Keratinocyte (primary cell): ENCODE results near the gene HDAC10.

Experiments
- EZH2 ChIP-seq: IDR thresholded peaks from one replicate; pipeline ENCODE4 v1.6.1; 2012; ENCODE audit warnings: inconsistent platforms, mild to moderate bottlenecking, low read length, moderate library complexity
- TF ChIP-seq, protein P1 (sequence below), 3 experiments: IDR thresholded peaks in 1 of 3; conservative IDR thresholded peaks in 1 of 3; optimal IDR thresholded peaks in 1 of 3; 2 replicates in 2 of 3; 3 replicates in 1 of 3; pipeline versions ENCODE3 to v1.5.1; 2011; ENCODE audit warnings: low read length in 3 of 3, mild to moderate bottlenecking in 3 of 3, moderate library complexity in 2 of 3, control low read depth in 1 of 3, inconsistent platforms in 1 of 3; ENCODE audit not compliant: insufficient read depth in 2 of 3; ENCODE audit errors: extremely low read depth in 1 of 3

DNA sequence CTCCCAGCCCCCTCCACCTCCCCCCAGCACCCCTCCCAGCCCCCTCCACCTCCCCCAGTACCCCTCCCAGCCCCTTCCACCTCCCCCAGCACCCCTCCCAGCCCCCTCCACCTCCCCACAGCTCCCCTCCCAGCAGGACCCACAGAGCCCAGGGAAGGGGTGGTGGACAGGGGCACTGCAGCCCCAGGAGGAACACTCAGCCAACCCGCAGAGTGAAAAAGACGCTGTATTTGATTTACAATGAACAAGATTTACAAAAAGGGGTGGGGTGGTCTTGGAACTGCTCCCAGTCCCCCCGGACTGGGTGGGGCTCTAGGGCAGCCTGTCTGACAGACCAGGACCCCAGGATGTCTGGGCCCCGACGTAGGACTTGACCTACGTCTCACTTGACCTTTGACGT is 23.7 kb upstream of the HDAC10 start:
- TF ChIP-seq, protein P1, sequence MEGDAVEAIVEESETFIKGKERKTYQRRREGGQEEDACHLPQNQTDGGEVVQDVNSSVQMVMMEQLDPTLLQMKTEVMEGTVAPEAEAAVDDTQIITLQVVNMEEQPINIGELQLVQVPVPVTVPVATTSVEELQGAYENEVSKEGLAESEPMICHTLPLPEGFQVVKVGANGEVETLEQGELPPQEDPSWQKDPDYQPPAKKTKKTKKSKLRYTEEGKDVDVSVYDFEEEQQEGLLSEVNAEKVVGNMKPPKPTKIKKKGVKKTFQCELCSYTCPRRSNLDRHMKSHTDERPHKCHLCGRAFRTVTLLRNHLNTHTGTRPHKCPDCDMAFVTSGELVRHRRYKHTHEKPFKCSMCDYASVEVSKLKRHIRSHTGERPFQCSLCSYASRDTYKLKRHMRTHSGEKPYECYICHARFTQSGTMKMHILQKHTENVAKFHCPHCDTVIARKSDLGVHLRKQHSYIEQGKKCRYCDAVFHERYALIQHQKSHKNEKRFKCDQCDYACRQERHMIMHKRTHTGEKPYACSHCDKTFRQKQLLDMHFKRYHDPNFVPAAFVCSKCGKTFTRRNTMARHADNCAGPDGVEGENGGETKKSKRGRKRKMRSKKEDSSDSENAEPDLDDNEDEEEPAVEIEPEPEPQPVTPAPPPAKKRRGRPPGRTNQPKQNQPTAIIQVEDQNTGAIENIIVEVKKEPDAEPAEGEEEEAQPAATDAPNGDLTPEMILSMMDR (optimal IDR thresholded peaks at IDR 0.05 in 1 of 3, IDR thresholded peaks at IDR 0.05 in 1 of 3, conservative IDR thresholded peaks at IDR 0.05 in 1 of 3; ENCODE audit: extremely low read depth in 1 of 3, insufficient read depth in 2 of 3, low read length in 3 of 3): no peak
- no peak for TF ChIP-seq EZH2
